Natural killer cell (primary cell): Measurements from ENCODE around the gene CBLB. TPM values are rescaled to one million over a fixed set of nuclear protein-coding genes. Genes with fewer than 3 reads are reported as not detected.

Experiments
- ATAC-seq, 3 donors: fragments of 150-1000 bp in 2 of 3; fragments of 200-7000 bp in 1 of 3; cut with Tn5 transposase; 1 replicate in 1 of 3; 2 replicates in 2 of 3; pipeline ENCODE4 v1.10.0; 2021; ENCODE audit warnings: mild to moderate bottlenecking in 2 of 3, moderate library complexity in 2 of 3
- DNase-seq, 2 donors: peaks; one replicate each; pipeline versions ENCODE4 v3.0.0 to v3.0.0-alpha.2; 2013 to 2021; ENCODE audit warnings: mixed read lengths in 1 of 2
- H3K27ac ChIP-seq: one replicate; pipeline ENCODE4 v1.5.1; 2013; ENCODE audit warnings: mild to moderate bottlenecking, low read length
- H3K27me3 ChIP-seq: one replicate; pipeline ENCODE4 v1.6.1; 2013; ENCODE audit warnings: low read length; ENCODE audit not compliant: control insufficient read depth, insufficient read depth
- H3K36me3 ChIP-seq: one replicate; pipeline ENCODE4 v1.6.1; 2013; ENCODE audit warnings: low read length; ENCODE audit not compliant: control insufficient read depth, insufficient read depth
- H3K4me1 ChIP-seq: one replicate; pipeline ENCODE4 v1.6.1; 2013; ENCODE audit warnings: low read length; ENCODE audit not compliant: control insufficient read depth, insufficient read depth
- H3K4me3 ChIP-seq: one replicate; pipeline ENCODE4 v1.5.1; 2013; ENCODE audit warnings: low read length
- H3K9me3 ChIP-seq: one replicate; pipeline ENCODE4 v1.6.1; 2013; ENCODE audit warnings: low read length; ENCODE audit not compliant: control insufficient read depth, insufficient read depth
- H3K27ac Mint-ChIP-seq, 2 donors: one replicate each; pipeline ENCODE4 v1.8.0; 2022; ENCODE audit warnings: mild to moderate bottlenecking in 2 of 2, mixed read lengths in 2 of 2, moderate library complexity in 1 of 2
- H3K27me3 Mint-ChIP-seq, 2 donors: one replicate each; pipeline ENCODE4 v1.8.0; 2022; ENCODE audit warnings: low read depth in 2 of 2, mixed read lengths in 2 of 2
- H3K36me3 Mint-ChIP-seq: one replicate; pipeline ENCODE4 v1.8.0; 2022; ENCODE audit warnings: mixed read lengths
- H3K4me1 Mint-ChIP-seq, 2 donors: one replicate each; pipeline ENCODE4 v1.8.0; 2022; ENCODE audit warnings: mixed read lengths in 2 of 2
- H3K4me3 Mint-ChIP-seq: one replicate; pipeline ENCODE4 v1.8.0; 2022; ENCODE audit warnings: mild to moderate bottlenecking, moderate library complexity, mixed read lengths
- H3K9me3 Mint-ChIP-seq, 2 donors: one replicate each; pipeline ENCODE4 v1.8.0; 2022; ENCODE audit warnings: mixed read lengths in 2 of 2
- WGBS: methylation state at CpG from one replicate; pipeline ENCODE4 v1.1.7; 2013; ENCODE audit warnings: missing lambda C conversion rate; ENCODE audit not compliant: insufficient coverage; 5-methylcytosine and 5-hydroxymethylcytosine counted together
- intact Hi-C: fragments of 100-400 bp; cut with micrococcal nuclease; formaldehyde crosslinking; loops from one replicate; pipeline ENCODE4 v1.14.2; 2022
- total RNA-seq, 4 donors: library from RNA; stranded (reverse); fragments of 120-200 nt in 1 of 4; gene quantifications; one replicate each; pipeline versions ENCODE4 v1.2.3 to v1.2.4, GENCODE V29; 2013 to 2022
- TF ChIP-seq, protein P1 (sequence below): fragments of 200-600 bp; IDR thresholded peaks from one replicate; pipeline ENCODE4 v1.8.0; 2022; ENCODE audit warnings: antibody characterized with exemption

CBLB gene
- total RNA-seq, 3 donors from 2014 or later (not counting 1 experiment from before 2014, with no cell fraction given) = 180 to 287 (median 230) TPM

DNA sequence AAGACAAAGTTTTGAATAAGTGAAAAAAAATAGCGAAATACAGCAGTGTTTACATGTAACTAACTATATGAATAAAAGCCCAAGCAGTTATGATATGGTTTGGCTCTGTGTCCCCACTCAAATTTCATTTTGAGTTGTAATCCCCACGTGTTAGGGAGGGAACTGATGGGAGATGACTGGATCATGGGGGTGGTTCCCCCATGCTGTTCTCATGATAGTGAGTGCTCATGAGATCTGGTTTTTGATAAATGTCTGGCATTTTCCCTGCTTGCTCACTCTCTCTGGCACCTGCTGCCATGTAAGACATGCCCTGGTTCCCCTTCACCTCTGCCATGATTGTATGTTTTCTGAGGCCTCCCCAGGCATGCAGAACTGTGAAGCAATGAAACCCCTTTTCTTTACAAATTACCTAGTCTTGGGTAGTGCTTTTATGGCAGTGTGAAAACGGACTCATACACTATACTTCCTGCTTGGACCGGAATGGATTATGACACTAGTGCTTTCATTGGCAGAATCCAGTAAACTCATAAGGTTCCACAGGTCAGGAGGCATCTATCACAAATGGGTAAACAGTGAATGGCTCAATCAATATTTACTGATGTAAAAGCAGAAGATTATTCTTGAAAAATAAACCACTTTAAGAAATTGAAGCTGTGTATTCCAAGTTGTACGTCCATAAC lies 192.1 kb downstream of the CBLB start:
- intact Hi-C loops = no loop called here
- Mint-ChIP-seq H3K4me3 (no peak overlapping the region), H3K27me3 (no peaks in the 10 kb centered on the region), H3K36me3 (peaks cover 22% of the 10 kb centered on the region), H3K27ac (peak overlapping the region; percentile 8 to 66), H3K9me3 (no peaks in the 10 kb centered on the region), H3K4me1 (peaks cover 5 to 14% of the 10 kb centered on the region in 2 donors)
- Histone ChIP-seq H3K9me3 (no peaks in the 10 kb centered on the region), H3K4me1 (no peaks in the 10 kb centered on the region), H3K36me3 (peaks cover 76% of the 10 kb centered on the region), H3K4me3 (no peak overlapping the region), H3K27ac (no peak overlapping the region), H3K27me3 (no peaks in the 10 kb centered on the region)
- no peak for DNase-seq
- TF ChIP-seq, protein P1, sequence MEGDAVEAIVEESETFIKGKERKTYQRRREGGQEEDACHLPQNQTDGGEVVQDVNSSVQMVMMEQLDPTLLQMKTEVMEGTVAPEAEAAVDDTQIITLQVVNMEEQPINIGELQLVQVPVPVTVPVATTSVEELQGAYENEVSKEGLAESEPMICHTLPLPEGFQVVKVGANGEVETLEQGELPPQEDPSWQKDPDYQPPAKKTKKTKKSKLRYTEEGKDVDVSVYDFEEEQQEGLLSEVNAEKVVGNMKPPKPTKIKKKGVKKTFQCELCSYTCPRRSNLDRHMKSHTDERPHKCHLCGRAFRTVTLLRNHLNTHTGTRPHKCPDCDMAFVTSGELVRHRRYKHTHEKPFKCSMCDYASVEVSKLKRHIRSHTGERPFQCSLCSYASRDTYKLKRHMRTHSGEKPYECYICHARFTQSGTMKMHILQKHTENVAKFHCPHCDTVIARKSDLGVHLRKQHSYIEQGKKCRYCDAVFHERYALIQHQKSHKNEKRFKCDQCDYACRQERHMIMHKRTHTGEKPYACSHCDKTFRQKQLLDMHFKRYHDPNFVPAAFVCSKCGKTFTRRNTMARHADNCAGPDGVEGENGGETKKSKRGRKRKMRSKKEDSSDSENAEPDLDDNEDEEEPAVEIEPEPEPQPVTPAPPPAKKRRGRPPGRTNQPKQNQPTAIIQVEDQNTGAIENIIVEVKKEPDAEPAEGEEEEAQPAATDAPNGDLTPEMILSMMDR = no peak
- no peak for ATAC-seq
- 77% methylated on average over 4 of the region's 5 CpGs for WGBS

DNA sequence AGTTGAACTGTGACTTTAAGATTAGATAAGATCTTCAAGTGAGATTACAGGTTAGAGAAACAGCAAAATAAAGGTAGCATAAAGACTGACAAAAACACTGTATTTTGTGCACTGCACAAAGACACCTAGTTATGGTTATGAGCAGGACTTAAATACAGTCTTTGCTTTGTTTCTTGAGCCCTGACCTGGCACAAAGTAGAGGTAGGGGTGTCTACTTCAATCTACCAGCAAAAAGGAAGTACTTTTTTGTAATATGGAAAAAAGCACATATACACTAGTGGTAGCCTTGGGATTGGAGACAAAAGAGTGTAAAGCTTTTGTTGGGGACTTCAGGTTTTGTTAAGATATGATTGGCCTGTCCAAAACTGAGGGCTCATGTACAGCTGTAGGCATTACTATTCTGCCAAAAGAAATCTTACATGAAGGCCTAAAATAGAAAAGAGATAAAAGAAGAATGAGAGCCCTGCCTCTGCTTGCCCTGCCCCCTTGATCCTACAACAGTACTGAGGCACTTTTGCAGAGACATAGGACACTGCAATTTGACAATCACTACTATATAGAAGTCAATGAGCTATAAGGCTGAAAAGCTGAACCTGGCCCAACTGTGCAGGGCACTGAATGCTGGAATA lies 194.3 kb downstream of the CBLB start:
- H3K27me3 ChIP-seq = no peaks in the 10 kb centered on the region
- peaks cover 6 to 14% of the 10 kb centered on the region in 2 donors for H3K4me1 Mint-ChIP-seq
- TF ChIP-seq, protein P1 = no peak
- H3K4me1 ChIP-seq = no peaks in the 10 kb centered on the region
- peaks cover 75% of the 10 kb centered on the region for H3K36me3 ChIP-seq
- ATAC-seq (no peak), DNase-seq (no peak)
- peaks cover 17% of the 10 kb centered on the region for H3K36me3 Mint-ChIP-seq
- no peak overlapping the region for H3K27ac ChIP-seq
- no peaks in the 10 kb centered on the region for H3K27me3 Mint-ChIP-seq
- peak overlapping the region; percentile 65 to 70 for H3K27ac Mint-ChIP-seq
- H3K9me3 Mint-ChIP-seq = no peaks in the 10 kb centered on the region
- no peaks in the 10 kb centered on the region for H3K9me3 ChIP-seq
- intact Hi-C loops = no loop called here
- H3K4me3 Mint-ChIP-seq = no peak overlapping the region
- H3K4me3 ChIP-seq = no peak overlapping the region

DNA sequence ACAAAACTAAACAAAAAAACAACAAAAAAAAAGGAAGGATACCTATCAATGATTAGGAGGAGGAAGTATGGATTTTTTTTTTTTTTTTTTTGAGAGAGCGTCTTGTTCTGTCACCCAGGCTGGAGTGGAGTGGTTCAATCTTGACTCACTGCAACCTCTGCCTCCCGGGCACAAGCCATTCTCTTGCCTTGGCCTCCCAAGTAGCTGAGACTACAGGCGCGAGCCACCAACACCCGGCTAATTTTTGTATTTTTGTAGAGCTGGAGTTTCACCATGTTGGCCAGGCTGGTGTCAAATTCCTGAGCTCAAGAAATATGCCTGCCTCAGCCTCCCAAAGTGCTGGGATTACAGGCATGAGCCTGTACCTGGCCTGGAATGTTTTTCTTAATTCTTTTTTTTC lies 195.8 kb downstream of the CBLB start:
- Histone ChIP-seq H3K36me3 (peaks cover 79% of the 10 kb centered on the region), H3K9me3 (no peaks in the 10 kb centered on the region), H3K27me3 (no peaks in the 10 kb centered on the region), H3K4me1 (no peaks in the 10 kb centered on the region), H3K27ac (no peak overlapping the region), H3K4me3 (no peak overlapping the region)
- peaks cover 27% of the 10 kb centered on the region for H3K36me3 Mint-ChIP-seq
- peak overlapping the region; percentile 52 to 55 for H3K27ac Mint-ChIP-seq
- no peaks in the 10 kb centered on the region for H3K27me3 Mint-ChIP-seq
- WGBS = 97% methylated on average over 5 of the region's 5 CpGs
- H3K4me1 Mint-ChIP-seq = peaks cover 16 to 19% of the 10 kb centered on the region in 2 donors
- H3K4me3 Mint-ChIP-seq = no peak overlapping the region
- TF ChIP-seq, protein P1 = no peak
- DNase-seq (no peak), ATAC-seq (no peak)
- H3K9me3 Mint-ChIP-seq = no peaks in the 10 kb centered on the region
- intact Hi-C loops = no loop called here
